BJ (cell line): ENCODE results near the gene CRHR1. TPM values are rescaled to one million over a fixed set of nuclear protein-coding genes. Genes with fewer than 3 reads are reported as not detected.

Experiments used
- CTCF ChIA-PET: fragments of 350-600 bp; formaldehyde crosslinking; extraction: SDS; loops from one replicate; lab custom pipeline; 2021; ENCODE audit warnings: antibody characterized with exemption, inconsistent platforms; lab: Yijun Ruan, JAX
- POLR2A ChIA-PET: fragments of 300-600 bp; sonication (Branson Sonifier 250); formaldehyde crosslinking; extraction: SDS; loops from one replicate; lab custom pipeline; 2021; ENCODE audit warnings: antibody characterized with exemption; lab: Charles Lee
- DNase-seq: peaks from one replicate; pipeline ENCODE4 v3.0.0-alpha.2; 2011; ENCODE audit warnings: low read depth
- H3K27me3 ChIP-seq: 2 replicates; pipeline ENCODE4 v1.6.0; 2011; ENCODE audit warnings: low read length; ENCODE audit not compliant: control insufficient read depth, insufficient read depth
- H3K36me3 ChIP-seq: 2 replicates; pipeline ENCODE4 v1.5.1; 2011; ENCODE audit warnings: low read length; ENCODE audit not compliant: control insufficient read depth, insufficient read depth
- H3K4me3 ChIP-seq: 2 replicates; pipeline ENCODE4 v1.5.1; 2011; ENCODE audit warnings: low read depth, mild to moderate bottlenecking, control low read depth, low read length
- CTCF ChIP-seq: IDR thresholded peaks from 2 replicates; pipeline ENCODE4 v1.5.1; 2011; ENCODE audit warnings: low read depth, mild to moderate bottlenecking, control low read depth, inconsistent platforms, low read length, moderate library complexity; ENCODE audit not compliant: insufficient read depth
- polyA plus RNA-seq: library from polyadenylated mRNA; depleted of rRNA; stranded (reverse); fragments of >200 nt; gene quantifications from 2 replicates; pipeline ENCODE4 v1.2.3, GENCODE V29; 2011

Gene CRHR1
- polyA plus RNA-seq, 1 experiment = not detected

DNA sequence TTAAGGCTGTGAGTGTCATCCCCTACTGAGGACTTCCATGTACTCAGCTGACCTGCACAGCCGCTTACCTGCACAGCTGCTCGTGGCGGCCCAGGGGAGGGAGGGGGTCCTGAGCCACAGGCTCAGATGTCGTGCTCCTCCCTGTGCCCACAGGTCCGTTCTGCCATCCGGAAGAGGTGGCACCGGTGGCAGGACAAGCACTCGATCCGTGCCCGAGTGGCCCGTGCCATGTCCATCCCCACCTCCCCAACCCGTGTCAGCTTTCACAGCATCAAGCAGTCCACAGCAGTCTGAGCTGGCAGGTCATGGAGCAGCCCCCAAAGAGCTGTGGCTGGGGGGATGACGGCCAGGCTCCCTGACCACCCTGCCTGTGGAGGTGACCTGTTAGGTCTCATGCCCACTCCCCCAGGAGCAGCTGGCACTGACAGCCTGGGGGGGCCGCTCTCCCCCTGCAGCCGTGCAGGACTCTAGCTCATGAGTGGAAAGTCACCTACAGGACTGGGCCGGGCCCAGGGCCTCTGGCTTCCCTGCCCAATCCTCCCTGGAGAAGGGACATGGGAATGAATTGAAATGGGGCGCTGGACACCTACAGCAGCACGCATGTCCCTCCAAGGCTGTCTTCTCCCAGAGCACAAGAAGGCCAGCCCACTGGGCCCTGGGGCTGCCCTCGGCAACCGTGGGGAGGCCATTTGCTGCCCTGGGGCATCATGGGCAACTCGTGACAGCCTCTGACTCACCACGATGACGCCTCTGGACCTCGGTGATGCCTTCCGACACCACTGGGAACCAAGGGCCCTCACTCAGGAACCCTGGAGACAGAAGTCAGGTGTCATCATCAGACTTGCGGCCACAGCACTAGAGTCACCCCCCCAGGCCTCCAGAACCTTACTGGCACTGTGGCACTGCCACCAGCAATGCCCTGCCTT lies 50.6 kb downstream of the CRHR1 start:
- CTCF ChIA-PET = interaction anchor here (3.8 to 16.2 kb wide), 2 partner anchors 17 to 196 kb away, joined by 19 to 185 read pairs; no protein-coding TSS in a partner anchor
- H3K36me3 ChIP-seq = no peaks in the 10 kb centered on the region
- no peak overlapping the region for H3K4me3 ChIP-seq
- no peak for DNase-seq
- peaks cover 3% of the 10 kb centered on the region; the same call in 1 of the 2 replicates for H3K27me3 ChIP-seq
- POLR2A ChIA-PET = no interaction called here
- TF ChIP-seq CTCF = no peak

- Histone ChIP-seq H3K4me3 (no peak overlapping the region), H3K36me3 (no peaks in the 10 kb centered on the region), H3K27me3 (peaks cover 3% of the 10 kb centered on the region; the same call in 1 of the 2 replicates)
- no peak for TF ChIP-seq CTCF
- ChIA-PET CTCF (interaction anchor here (1.3 to 16.2 kb wide), 3 partner anchors 16 to 197 kb away, joined by 3 to 185 read pairs (median 19); no protein-coding TSS in a partner anchor), POLR2A (no interaction called here)
- no peak for DNase-seq
Measured at GRCh38 chr17:45835481-45835880, 51.4 kb downstream of the CRHR1 start.

DNA sequence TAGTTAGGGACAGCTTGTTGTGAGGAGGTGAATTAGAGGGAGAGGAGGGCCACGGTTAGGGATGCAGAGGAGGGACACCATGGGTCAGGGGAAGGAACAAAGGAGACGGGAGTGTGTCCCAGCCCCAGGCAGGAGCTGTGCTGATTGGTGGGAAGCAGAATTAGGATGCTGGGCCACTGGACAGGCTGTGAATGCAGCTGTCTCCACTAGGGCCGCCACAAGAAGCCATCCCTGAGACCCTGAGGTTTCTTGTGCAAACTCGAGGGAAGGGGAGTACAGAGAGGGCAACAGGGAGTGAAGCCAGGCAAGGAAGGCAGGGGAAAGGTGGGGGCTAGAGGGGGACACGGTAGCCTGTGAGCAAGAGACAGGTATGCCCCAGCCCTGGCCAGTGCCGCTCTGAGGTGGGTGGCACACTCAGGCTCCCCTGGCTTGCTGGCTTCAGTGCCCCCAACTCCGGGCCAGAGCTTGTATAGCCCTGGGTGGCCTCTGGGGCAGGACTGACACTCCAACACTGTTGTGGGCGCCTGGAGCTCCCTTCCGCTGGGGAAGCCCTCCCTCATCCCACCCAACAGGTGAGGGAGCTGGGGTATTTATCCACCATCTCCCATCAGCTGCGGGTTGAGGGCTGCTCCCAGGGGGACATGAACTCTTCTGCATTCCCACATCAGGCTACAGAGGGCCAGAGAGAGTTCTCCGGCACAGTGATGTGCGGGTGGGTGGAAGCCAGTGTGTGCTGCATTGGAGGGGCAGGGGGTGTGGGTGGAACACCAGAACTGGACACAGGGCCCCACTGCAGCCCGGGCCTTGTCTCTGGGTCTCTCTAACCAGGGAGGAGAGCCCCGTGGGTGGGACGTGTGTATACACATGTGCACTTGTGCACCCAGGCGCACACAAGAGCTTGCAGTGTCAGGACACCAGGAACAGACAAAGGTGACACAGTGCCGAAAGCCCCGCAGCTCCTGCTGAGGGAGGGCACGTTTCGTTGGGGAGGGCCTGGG lies 52.2 kb downstream of the CRHR1 start:
- no peak for TF ChIP-seq CTCF
- ChIA-PET POLR2A (no interaction called here), CTCF (interaction anchor here (1.3 to 16.2 kb wide), 4 partner anchors 13 to 198 kb away, joined by 3 to 185 read pairs (median 11); no protein-coding TSS in a partner anchor)
- Histone ChIP-seq H3K27me3 (peaks cover 6% of the 10 kb centered on the region; the same call in 1 of the 2 replicates), H3K4me3 (no peak overlapping the region), H3K36me3 (no peaks in the 10 kb centered on the region)
- DNase-seq = no peak

- Histone ChIP-seq H3K36me3 (no peaks in the 10 kb centered on the region), H3K4me3 (no peak overlapping the region), H3K27me3 (peaks cover 8% of the 10 kb centered on the region)
- CTCF ChIA-PET = interaction anchor here (1.0 to 16.2 kb wide), 4 partner anchors 12 to 199 kb away, joined by 3 to 185 read pairs (median 11); no protein-coding TSS in a partner anchor
- TF ChIP-seq CTCF = no peak
- POLR2A ChIA-PET = no interaction called here
- no peak for DNase-seq
Measured at GRCh38 chr17:45837187-45837586, 53.1 kb downstream of the CRHR1 start.
